ENCODE measurements around the gene CRB2.

The CRB2 gene

DNA sequence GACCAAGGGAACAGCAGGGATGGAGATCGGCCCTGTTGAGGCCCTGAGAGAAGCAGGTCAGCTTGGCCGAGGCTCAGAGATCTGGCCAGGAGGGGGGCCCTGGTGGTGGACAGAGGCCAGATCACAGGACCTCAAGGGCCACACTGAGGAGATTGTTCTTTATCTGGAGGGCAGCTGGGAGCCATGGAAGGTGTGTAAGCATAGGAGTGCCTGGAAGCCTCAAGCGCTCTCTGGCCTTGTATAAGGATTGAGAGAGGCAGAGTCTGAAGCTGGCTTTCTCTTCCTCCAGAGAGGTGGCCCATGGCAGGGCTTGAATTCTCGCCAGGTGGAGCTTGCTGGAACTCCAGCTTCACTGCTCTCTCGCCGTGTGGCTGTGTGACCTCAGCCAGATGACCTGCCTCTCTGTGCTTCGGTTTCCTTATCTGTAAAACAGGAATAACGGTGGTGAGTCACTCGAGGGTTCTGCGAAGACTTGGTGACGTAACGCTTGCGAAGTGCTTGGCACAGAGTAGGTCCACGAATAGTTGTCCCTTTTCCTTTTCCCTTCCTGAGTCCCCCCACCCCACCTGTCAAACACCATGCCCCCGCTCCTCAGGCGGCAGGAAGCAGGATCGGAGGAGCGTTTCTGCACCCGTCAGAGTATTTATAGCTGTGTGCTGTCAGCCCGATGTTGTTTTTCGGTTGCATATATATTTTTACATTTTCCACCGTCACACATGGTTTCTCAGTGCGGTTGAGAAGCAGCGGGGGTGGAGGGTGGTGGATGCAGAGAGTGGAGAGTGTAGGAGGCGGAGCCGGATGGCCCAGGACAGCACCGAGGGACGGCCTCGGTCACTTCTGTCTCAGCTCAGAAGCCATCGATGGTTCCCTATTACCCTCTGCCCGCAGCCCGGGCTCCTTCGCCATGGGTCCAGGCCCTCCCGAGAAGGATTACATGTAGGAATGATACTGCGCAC lies 17.0 kb upstream of the CRB2 start:
- ChIA-PET CTCF (no interaction called here), POLR2A (no interaction called here)
- DNase-seq (ENCODE audit: extremely low spot score), result no peak
- TF ChIP-seq BHLHE40 (IDR thresholded peaks at IDR 0.05; ENCODE audit: borderline replicate concordance), result no peak
- no peak for TF ChIP-seq SP1 (IDR thresholded peaks at IDR 0.05)
- TF ChIP-seq FOXK2 (IDR thresholded peaks at IDR 0.05), result no peak
- no peak for TF ChIP-seq L3MBTL2 (conservative IDR thresholded peaks at IDR 0.05)
- TF ChIP-seq CTBP1 (IDR thresholded peaks at IDR 0.05; ENCODE audit: borderline replicate concordance), result no peak
- no peak for TF ChIP-seq LEF1 (IDR thresholded peaks at IDR 0.05; ENCODE audit: borderline replicate concordance)
- TF ChIP-seq FOXM1 (IDR thresholded peaks at IDR 0.05; ENCODE audit: borderline replicate concordance), result no peak
- no peak for TF ChIP-seq ZNF384 (IDR thresholded peaks at IDR 0.05)
- no peak for TF ChIP-seq NFRKB (IDR thresholded peaks at IDR 0.05)
- no peak for TF ChIP-seq TARDBP (IDR thresholded peaks at IDR 0.05)
- TF ChIP-seq ARNT (IDR thresholded peaks at IDR 0.05), result no peak
- no peak for TF ChIP-seq FOXA1 (IDR thresholded peaks at IDR 0.05)
- no peak for TF ChIP-seq SUZ12 (IDR thresholded peaks at IDR 0.05)
- no peak for TF ChIP-seq ELF4 (IDR thresholded peaks at IDR 0.05)
- TF ChIP-seq, protein P1, sequence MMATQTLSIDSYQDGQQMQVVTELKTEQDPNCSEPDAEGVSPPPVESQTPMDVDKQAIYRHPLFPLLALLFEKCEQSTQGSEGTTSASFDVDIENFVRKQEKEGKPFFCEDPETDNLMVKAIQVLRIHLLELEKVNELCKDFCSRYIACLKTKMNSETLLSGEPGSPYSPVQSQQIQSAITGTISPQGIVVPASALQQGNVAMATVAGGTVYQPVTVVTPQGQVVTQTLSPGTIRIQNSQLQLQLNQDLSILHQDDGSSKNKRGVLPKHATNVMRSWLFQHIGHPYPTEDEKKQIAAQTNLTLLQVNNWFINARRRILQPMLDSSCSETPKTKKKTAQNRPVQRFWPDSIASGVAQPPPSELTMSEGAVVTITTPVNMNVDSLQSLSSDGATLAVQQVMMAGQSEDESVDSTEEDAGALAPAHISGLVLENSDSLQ (IDR thresholded peaks at IDR 0.05), result no peak

- no peak for TF ChIP-seq TARDBP (IDR thresholded peaks at IDR 0.05)
- TF ChIP-seq HDGF (IDR thresholded peaks at IDR 0.05; ENCODE audit: borderline replicate concordance), result no peak
- no peak for TF ChIP-seq CTBP1 (IDR thresholded peaks at IDR 0.05; ENCODE audit: borderline replicate concordance)
- TF ChIP-seq ARNT (IDR thresholded peaks at IDR 0.05), result no peak
- TF ChIP-seq SP1 (IDR thresholded peaks at IDR 0.05), result no peak
- ChIA-PET POLR2A (no interaction called here), CTCF (no interaction called here)
Observed at GRCh38 chr9:123339666-123340510, 16.1 kb upstream of the CRB2 start.

GRCh38 chr9:123341816-123342215 lies 14.2 kb upstream of the CRB2 start:
- no peak for TF ChIP-seq ARNT (IDR thresholded peaks at IDR 0.05)
- ChIA-PET POLR2A (no interaction called here), CTCF (interaction anchor here (0.8 kb wide), 1 partner anchor 8 kb away, joined by 3 read pairs; no protein-coding TSS in a partner anchor)
- no peak for DNase-seq (ENCODE audit: extremely low spot score)

More at GRCh38 chr9:123339666-123340510, 16.1 kb upstream of the CRB2 start:
- no peak for DNase-seq (ENCODE audit: extremely low spot score)

GRCh38 chr9:123342247-123342646 lies 13.8 kb upstream of the CRB2 start:
- no peak for TF ChIP-seq ZNF384 (IDR thresholded peaks at IDR 0.05)
- no peak for TF ChIP-seq FOXA1 (IDR thresholded peaks at IDR 0.05)
- no peak for TF ChIP-seq L3MBTL2 (conservative IDR thresholded peaks at IDR 0.05)
- ChIA-PET POLR2A (no interaction called here), CTCF (no interaction called here)
- DNase-seq (ENCODE audit: extremely low spot score), result no peak

- CTCF ChIA-PET, result no interaction called here
Observed at GRCh38 chr9:123343443-123344191, 12.4 kb upstream of the CRB2 start.

More at GRCh38 chr9:123343443-123344191, 12.4 kb upstream of the CRB2 start:
- DNase-seq (ENCODE audit: extremely low spot score), result no peak
- POLR2A ChIA-PET, result no interaction called here
- no peak for TF ChIP-seq FOXA1 (IDR thresholded peaks at IDR 0.05)
- no peak for TF ChIP-seq CTBP1 (IDR thresholded peaks at IDR 0.05; ENCODE audit: borderline replicate concordance)
- TF ChIP-seq ZNF384 (IDR thresholded peaks at IDR 0.05), result no peak
- no peak for TF ChIP-seq LEF1 (IDR thresholded peaks at IDR 0.05; ENCODE audit: borderline replicate concordance)
- TF ChIP-seq NFRKB (IDR thresholded peaks at IDR 0.05), result no peak
- TF ChIP-seq, protein P1 (IDR thresholded peaks at IDR 0.05), result no peak
- no peak for TF ChIP-seq TARDBP (IDR thresholded peaks at IDR 0.05)
- TF ChIP-seq SP1 (IDR thresholded peaks at IDR 0.05), result no peak
- TF ChIP-seq HDGF (IDR thresholded peaks at IDR 0.05; ENCODE audit: borderline replicate concordance), result no peak
- no peak for TF ChIP-seq ELF4 (IDR thresholded peaks at IDR 0.05)
- TF ChIP-seq L3MBTL2 (conservative IDR thresholded peaks at IDR 0.05), result no peak
- TF ChIP-seq FOXM1 (IDR thresholded peaks at IDR 0.05; ENCODE audit: borderline replicate concordance), result no peak
- no peak for TF ChIP-seq FOXK2 (IDR thresholded peaks at IDR 0.05)
- no peak for TF ChIP-seq BHLHE40 (IDR thresholded peaks at IDR 0.05; ENCODE audit: borderline replicate concordance)
- TF ChIP-seq SUZ12 (IDR thresholded peaks at IDR 0.05), result no peak
- no peak for TF ChIP-seq ARNT (IDR thresholded peaks at IDR 0.05)
